Common myeloid progenitor, CD34-positive (primary cell): ENCODE measurements around the gene MEAK7.

Experiments
- CTCF ChIA-PET: fragments of 350-600 bp; sonication (Branson Sonifier 250); formaldehyde crosslinking; loops from one replicate; lab custom pipeline; 2021; ENCODE audit warnings: antibody characterized with exemption; lab: Charles Lee
- POLR2A ChIA-PET: fragments of 350-600 bp; sonication (Branson Sonifier 250); formaldehyde crosslinking; loops from one replicate; lab custom pipeline; 2021; ENCODE audit warnings: antibody characterized with exemption; lab: Charles Lee
- DNase-seq, 3 donors: peaks; one replicate each; pipeline versions ENCODE4 v3.0.0 to v3.0.0-alpha.2; 2013
- H3K27ac ChIP-seq, 2 experiments: 1 replicate in 1 of 2; 2 replicates in 1 of 2; pipeline ENCODE4 v1.7.0; 2013; ENCODE audit warnings: inconsistent platforms in 2 of 2, low read length in 2 of 2, mild to moderate bottlenecking in 2 of 2, low read depth in 1 of 2, moderate library complexity in 1 of 2; ENCODE audit not compliant: severe bottlenecking in 2 of 2, insufficient read depth in 1 of 2, poor library complexity in 1 of 2
- H3K27me3 ChIP-seq, 5 experiments: replicated peaks in 2 of 5; 1 replicate in 3 of 5; 2 replicates in 2 of 5; pipeline versions ENCODE4 v1.6.1 to v1.7.0; 2013; ENCODE audit warnings: low read length in 4 of 5, mild to moderate bottlenecking in 2 of 5, moderate library complexity in 2 of 5, inconsistent platforms in 1 of 5; ENCODE audit not compliant: insufficient read depth in 5 of 5, control insufficient read depth in 4 of 5
- H3K36me3 ChIP-seq, 4 experiments: 1 replicate in 2 of 4; 2 replicates in 2 of 4; pipeline versions ENCODE4 v1.6.1 to v1.7.0; 2013; ENCODE audit warnings: low read length in 3 of 4, control low read depth in 1 of 4, mild to moderate bottlenecking in 1 of 4; ENCODE audit not compliant: control insufficient read depth in 4 of 4, insufficient read depth in 4 of 4
- H3K4me1 ChIP-seq, 4 experiments: 1 replicate in 3 of 4; 2 replicates in 1 of 4; pipeline versions ENCODE4 v1.6.1 to v1.7.1; 2013; ENCODE audit warnings: low read length in 3 of 4, mild to moderate bottlenecking in 3 of 4, control low read depth in 1 of 4, inconsistent platforms in 1 of 4, moderate library complexity in 1 of 4; ENCODE audit not compliant: control insufficient read depth in 4 of 4, insufficient read depth in 4 of 4; ENCODE audit errors: control extremely low read depth in 1 of 4
- H3K4me3 ChIP-seq, 7 experiments: 1 replicate in 4 of 7; 2 replicates in 3 of 7; pipeline versions ENCODE4 v1.5.1 to v1.7.0; 2013; ENCODE audit warnings: mild to moderate bottlenecking in 7 of 7, low read length in 6 of 7, moderate library complexity in 6 of 7, inconsistent platforms in 2 of 7, low read depth in 2 of 7, control low read depth in 1 of 7; ENCODE audit not compliant: insufficient read depth in 4 of 7, control insufficient read depth in 1 of 7; ENCODE audit errors: extremely low read depth in 1 of 7
- H3K9me3 ChIP-seq, 5 experiments: 1 replicate in 4 of 5; 2 replicates in 1 of 5; pipeline versions ENCODE4 v1.6.1 to v1.7.1; 2013; ENCODE audit warnings: low read length in 4 of 5, mild to moderate bottlenecking in 2 of 5, inconsistent platforms in 1 of 5, low read depth in 1 of 5, moderate library complexity in 1 of 5; ENCODE audit not compliant: control insufficient read depth in 4 of 5, insufficient read depth in 2 of 5; ENCODE audit errors: control extremely low read depth in 1 of 5
- WGBS: methylation state at CpG from one replicate; pipeline ENCODE4 v1.1.5; 2013; ENCODE audit not compliant: insufficient coverage; 5-methylcytosine and 5-hydroxymethylcytosine counted together

The MEAK7 gene

DNA sequence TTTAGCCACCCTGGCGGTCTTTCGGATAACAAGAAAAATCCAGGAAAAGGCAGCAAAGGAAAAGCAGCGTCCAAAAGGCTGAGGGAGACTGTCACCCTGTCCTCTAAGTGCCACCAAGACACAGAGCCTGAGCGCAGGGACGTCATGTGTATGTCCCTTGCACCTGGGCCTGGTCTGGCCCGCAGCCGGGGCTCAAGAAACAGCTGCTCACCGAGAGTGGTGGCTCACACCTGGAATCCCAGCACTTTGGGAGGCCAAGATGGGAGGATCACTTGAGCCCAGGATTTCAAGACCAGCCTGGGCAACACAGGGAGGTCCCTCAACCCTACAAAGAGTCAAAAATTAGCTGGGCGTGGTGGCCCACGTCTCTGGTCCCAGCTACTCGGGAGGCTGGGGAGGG, 9.2 kb upstream of the MEAK7 start:
- WGBS: 82% methylated on average over 10 of the region's 11 CpGs
- H3K4me3 ChIP-seq: no peak overlapping the region
- H3K27me3 ChIP-seq: no peaks in the 10 kb centered on the region
- no peaks in the 10 kb centered on the region for H3K9me3 ChIP-seq
- DNase-seq: no peak
- peaks cover 0 to 15% (median 9%) of the 10 kb centered on the region in 4 experiments for H3K4me1 ChIP-seq
- CTCF ChIA-PET: interaction anchor here (0.6 to 12.9 kb wide), 6 partner anchors 11 to 291 kb away, joined by 3 to 151 read pairs (median 4); partner anchors contain the start of gene COTL1
- no peak overlapping the region for H3K27ac ChIP-seq
- POLR2A ChIA-PET: no interaction called here
- H3K36me3 ChIP-seq: no peaks in the 10 kb centered on the region

DNA sequence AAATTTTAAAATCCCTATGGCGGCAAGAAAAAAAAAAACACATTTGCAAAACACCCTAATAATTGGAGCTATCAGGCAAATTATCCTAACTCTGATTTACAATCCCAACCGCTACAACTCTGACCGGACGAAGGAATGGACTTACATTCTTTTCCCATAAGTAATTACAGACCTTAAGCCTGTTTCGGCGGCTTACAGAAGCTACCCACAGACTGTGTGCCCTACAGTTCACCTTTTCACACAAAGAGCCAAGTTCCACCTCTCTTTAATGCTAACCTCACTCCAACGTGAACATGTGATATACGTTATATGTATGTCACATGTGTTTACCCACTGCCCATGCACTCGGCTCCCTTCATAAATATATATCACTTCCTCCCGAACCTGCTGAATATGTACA, 8.7 kb upstream of the MEAK7 start:
- Histone ChIP-seq H3K36me3 (no peaks in the 10 kb centered on the region), H3K4me3 (no peak overlapping the region), H3K9me3 (no peaks in the 10 kb centered on the region), H3K27me3 (no peaks in the 10 kb centered on the region), H3K27ac (no peak overlapping the region), H3K4me1 (peaks cover 0 to 15% (median 9%) of the 10 kb centered on the region in 4 experiments)
- CTCF ChIA-PET: interaction anchor here (0.6 to 12.9 kb wide), 9 partner anchors 8 to 291 kb away, joined by 3 to 151 read pairs (median 4); partner anchors contain the start of gene COTL1
- DNase-seq: no peak
- WGBS: 95% methylated on average over 10 of the region's 10 CpGs
- POLR2A ChIA-PET: interaction anchor here (0.6 kb wide), 1 partner anchor 51 kb away, joined by 4 read pairs; no protein-coding TSS in a partner anchor

DNA sequence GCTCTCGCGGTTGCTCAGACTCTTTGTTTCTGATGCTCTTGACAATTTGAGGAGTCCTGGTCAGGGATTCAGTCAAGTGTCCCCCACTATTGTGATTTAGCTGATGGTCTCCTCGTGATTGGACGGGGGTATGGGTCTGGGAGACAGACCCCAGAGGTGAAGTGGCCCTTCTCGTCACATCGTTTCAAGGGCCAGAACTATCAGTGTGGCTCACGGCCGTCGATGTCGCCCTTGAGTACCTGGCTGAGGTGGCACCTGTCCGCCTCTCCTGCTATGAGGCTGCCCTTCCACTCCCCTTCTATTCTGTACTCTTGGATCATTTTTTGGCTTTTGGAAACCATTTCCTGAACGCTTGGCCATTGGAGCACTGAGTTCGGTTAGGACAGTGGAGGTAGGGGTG, 7.4 kb upstream of the MEAK7 start:
- WGBS: 96% methylated on average over 9 of the region's 13 CpGs
- ChIA-PET CTCF (interaction anchor here (0.6 to 12.9 kb wide), 10 partner anchors 11 to 233 kb away, joined by 3 to 151 read pairs (median 4); partner anchors contain the start of gene COTL1), POLR2A (interaction anchor here (0.6 kb wide), 1 partner anchor 1497 kb away, joined by 3 read pairs; no protein-coding TSS in a partner anchor)

DNA sequence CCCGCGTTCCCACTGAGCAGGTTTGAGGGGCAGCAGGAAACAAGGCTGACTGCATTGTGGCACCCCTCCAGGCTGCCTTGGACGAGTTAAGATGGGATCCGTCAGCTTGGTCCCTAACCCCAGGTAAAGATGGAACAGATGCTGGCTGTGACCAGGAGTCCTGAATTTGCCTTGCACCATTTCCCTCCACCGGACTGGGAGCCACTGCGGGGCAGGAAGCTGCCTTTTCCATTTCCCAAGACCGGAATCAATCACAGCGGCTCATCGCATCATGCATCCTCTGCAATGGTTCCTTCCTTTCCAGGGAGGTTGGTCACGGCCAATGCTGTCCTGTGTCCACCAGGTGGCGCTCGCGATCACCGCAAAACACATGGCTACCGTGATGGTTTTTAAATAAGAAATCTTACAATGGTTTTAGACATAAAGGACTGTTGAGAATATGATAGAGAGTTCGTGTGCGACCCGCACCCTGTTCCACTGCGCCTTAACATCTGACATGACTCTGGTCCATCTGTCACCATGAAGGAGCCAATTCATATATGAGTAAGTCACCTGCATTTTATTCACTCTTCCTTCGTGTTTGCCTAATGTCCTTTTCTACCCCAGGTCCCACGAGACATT, 6.8 kb upstream of the MEAK7 start:
- ChIA-PET CTCF (interaction anchor here (0.6 to 12.9 kb wide), 20 partner anchors 9 to 242 kb away, joined by 3 to 151 read pairs (median 4); partner anchors contain the start of gene COTL1), POLR2A (no interaction called here)
- H3K27me3 ChIP-seq: no peaks in the 10 kb centered on the region
- no peak overlapping the region for H3K27ac ChIP-seq
- no peak overlapping the region for H3K4me3 ChIP-seq
- H3K36me3 ChIP-seq: no peaks in the 10 kb centered on the region
- H3K9me3 ChIP-seq: no peaks in the 10 kb centered on the region
- 14% methylated on average over 20 of the region's 21 CpGs for WGBS
- peak; percentile 76 to 90 (median 83) for DNase-seq
- H3K4me1 ChIP-seq: peaks cover 0 to 15% (median 10%) of the 10 kb centered on the region in 4 experiments

More for the DNA sequence above, 7.4 kb upstream of the MEAK7 start:
- DNase-seq: no peak
- no peaks in the 10 kb centered on the region for H3K9me3 ChIP-seq
- H3K4me1 ChIP-seq: peaks cover 0 to 15% (median 9%) of the 10 kb centered on the region in 4 experiments
- H3K27ac ChIP-seq: no peak overlapping the region
- no peaks in the 10 kb centered on the region for H3K36me3 ChIP-seq
- H3K27me3 ChIP-seq: no peaks in the 10 kb centered on the region
- H3K4me3 ChIP-seq: no peak overlapping the region

DNA sequence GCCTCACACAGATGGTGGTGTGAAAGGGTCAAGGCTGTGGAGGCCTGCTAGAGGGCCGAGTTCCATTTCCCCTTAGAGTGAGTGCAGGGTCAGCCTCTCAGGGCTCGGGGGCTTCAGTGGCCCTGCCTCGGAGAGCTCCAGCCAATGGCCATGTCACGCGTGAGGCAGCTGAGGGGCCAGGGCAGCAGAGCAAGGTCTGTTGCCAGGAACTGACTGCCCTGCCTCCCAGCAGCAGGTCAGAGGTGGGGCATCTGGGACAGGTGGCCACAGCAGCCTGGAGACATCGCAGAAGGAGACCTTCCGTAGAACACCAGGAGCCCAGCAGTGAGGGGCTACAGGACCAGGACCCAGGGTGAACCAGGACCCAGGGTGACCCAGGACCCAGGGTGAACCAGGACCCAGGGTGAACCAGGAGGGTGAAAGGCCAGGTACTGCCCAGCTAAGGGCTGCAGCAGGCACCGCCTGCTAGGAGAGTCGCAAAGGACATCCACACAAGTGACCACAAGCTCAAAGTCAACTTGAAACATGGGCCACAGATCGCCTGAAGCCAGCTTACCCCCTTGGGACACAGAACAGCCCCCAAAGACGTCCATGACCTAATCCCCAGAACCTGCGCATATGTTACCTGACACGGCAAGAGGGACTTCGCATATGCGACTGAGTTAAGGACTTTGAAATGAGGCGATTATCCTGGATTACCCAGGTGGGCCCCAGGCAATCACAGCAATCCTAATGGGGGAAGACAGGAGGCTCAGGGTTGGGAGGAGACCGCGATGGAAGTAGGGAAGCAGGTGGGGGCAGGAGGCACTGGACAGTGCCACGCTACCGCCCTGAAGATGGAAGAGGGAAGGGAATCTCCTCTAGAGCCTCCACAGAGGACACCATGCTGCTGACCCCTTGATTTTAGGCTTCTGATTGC, 4.8 kb upstream of the MEAK7 start:
- POLR2A ChIA-PET: no interaction called here

DNA sequence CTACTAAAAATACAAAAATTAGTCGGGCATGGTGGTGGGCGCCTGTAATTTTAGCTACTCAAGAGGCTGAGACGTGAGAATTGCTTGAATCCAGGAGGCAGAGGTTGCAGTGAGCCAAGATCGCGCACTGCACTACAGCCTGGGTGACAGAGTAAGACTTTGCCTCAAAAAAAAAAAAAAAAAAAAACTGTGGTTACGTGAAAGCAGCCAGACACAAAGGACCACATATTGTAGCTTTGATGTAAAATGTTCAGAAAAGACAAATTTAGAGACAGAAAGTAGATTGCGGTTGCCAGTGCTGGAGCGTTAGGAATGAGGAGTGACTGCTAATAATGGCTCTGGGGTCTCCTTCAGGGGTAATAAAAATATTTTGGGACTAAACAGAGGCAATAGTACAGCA, 4.0 kb upstream of the MEAK7 start:
- 91% methylated on average over 6 of the region's 8 CpGs for WGBS
- H3K4me3 ChIP-seq: no peak overlapping the region
- no peaks in the 10 kb centered on the region for H3K36me3 ChIP-seq
- DNase-seq: no peak
- POLR2A ChIA-PET: interaction anchor here (0.7 kb wide), 1 partner anchor 249 kb away, joined by 3 read pairs; no protein-coding TSS in a partner anchor
- H3K27ac ChIP-seq: no peak overlapping the region
- no peaks in the 10 kb centered on the region for H3K9me3 ChIP-seq
- CTCF ChIA-PET: interaction anchor here (0.6 to 12.9 kb wide), 4 partner anchors 14 to 164 kb away, joined by 3 to 151 read pairs (median 3); partner anchors contain the start of gene COTL1
- no peaks in the 10 kb centered on the region for H3K27me3 ChIP-seq
- H3K4me1 ChIP-seq: peaks cover 0 to 24% (median 21%) of the 10 kb centered on the region in 4 experiments

More for the DNA sequence above, 4.8 kb upstream of the MEAK7 start:
- Histone ChIP-seq H3K27ac (no peak overlapping the region), H3K4me1 (peaks cover 0 to 19% (median 17%) of the 10 kb centered on the region in 4 experiments), H3K36me3 (no peaks in the 10 kb centered on the region), H3K4me3 (no peak overlapping the region), H3K27me3 (no peaks in the 10 kb centered on the region), H3K9me3 (no peaks in the 10 kb centered on the region)
- no peak for DNase-seq
- CTCF ChIA-PET: interaction anchor here (1.2 to 12.9 kb wide), 3 partner anchors 13 to 163 kb away, joined by 3 to 151 read pairs (median 3); partner anchors contain the start of gene COTL1
- 93% methylated on average over 18 of the region's 20 CpGs for WGBS
